SH-SY5Y (cell line): ENCODE data around the gene ZBTB16.

ENCODE experiments used
- GATA2 ChIP-seq: IDR thresholded peaks from 2 replicates; pipeline ENCODE4 v1.6.1; 2011; ENCODE audit warnings: mild to moderate bottlenecking, low read depth, low read length
- GATA3 ChIP-seq: IDR thresholded peaks from 2 replicates; pipeline ENCODE4 v1.6.1; 2011; ENCODE audit warnings: low read depth, mild to moderate bottlenecking, low read length, moderate library complexity

DNA sequence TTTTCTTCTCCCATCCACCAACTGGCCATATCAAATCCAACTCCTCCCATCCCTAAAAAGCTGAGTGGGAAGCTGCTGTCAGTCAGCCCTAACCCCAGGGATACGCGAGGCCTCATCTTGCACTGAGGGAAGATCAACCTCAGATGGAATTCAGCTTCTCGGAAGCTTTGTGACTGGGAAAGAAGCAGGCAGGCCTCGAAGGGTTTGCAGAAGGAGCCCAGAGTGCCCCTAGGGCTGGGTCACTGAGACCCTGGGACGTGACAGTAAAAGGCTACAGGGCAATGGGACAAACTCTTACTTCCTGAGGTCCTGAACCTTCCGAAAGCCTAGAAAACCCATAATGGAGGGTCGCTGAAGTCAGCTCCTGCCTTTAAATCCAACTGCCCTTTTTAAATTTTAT is 202.3 kb downstream of the ZBTB16 start:
- TF ChIP-seq GATA2 (no peak), GATA3 (no peak)
